HepG2 (cell line): ENCODE results near the gene MRPS5. TPM values are rescaled to one million over a fixed set of nuclear protein-coding genes. Genes with fewer than 3 reads are reported as not detected.

Experiments used
- BRD4 ChIP-seq: sonication (generic); formaldehyde crosslinking; IDR thresholded peaks from 2 replicates; pipeline ENCODE4 v1.4.0; 2020; ENCODE audit warnings: missing genetic modification reagents
- CENPBD1 ChIP-seq: sonication (generic); formaldehyde crosslinking; IDR thresholded peaks from 2 replicates; pipeline ENCODE4 v1.8.0; 2022; ENCODE audit warnings: missing genetic modification reagents, low read depth, mild to moderate bottlenecking, borderline replicate concordance
- FOXA3 ChIP-seq: IDR thresholded peaks from 2 replicates; pipeline ENCODE4 v1.6.1; 2016; ENCODE audit warnings: missing genetic modification reagents, missing compliant biosample characterization
- FOXC1 ChIP-seq: sonication (generic); formaldehyde crosslinking; IDR thresholded peaks from 2 replicates; pipeline ENCODE4 v1.8.0; 2022; ENCODE audit warnings: mild to moderate bottlenecking, missing genetic modification reagents, borderline replicate concordance
- GMEB2 ChIP-seq: IDR thresholded peaks from 2 replicates; pipeline ENCODE4 v1.6.1; 2016; ENCODE audit warnings: missing biosample characterization, missing genetic modification reagents, low read depth
- HDAC2 ChIP-seq: sonication (generic); formaldehyde crosslinking; IDR thresholded peaks from 2 replicates; pipeline ENCODE4 v1.4.0; 2020; ENCODE audit warnings: missing genetic modification reagents
- MAFK ChIP-seq, 2 experiments: IDR thresholded peaks in 1 of 2; conservative IDR thresholded peaks in 1 of 2; 2 replicates each; pipeline ENCODE4 v1.6.1; 2011; ENCODE audit warnings: improper control_type of control experiment in 2 of 2, low read length in 2 of 2
- POLR2A ChIP-seq, 2 experiments: IDR thresholded peaks; 2 replicates each; pipeline ENCODE4 v1.6.1; 2011; ENCODE audit warnings: low read depth in 2 of 2, low read length in 2 of 2, mild to moderate bottlenecking in 1 of 2, moderate library complexity in 1 of 2; ENCODE audit not compliant: insufficient read depth in 1 of 2
- PRDM15 ChIP-seq: sonication (generic); formaldehyde crosslinking; IDR thresholded peaks from 2 replicates; pipeline ENCODE4 v1.4.0; 2020; ENCODE audit warnings: missing genetic modification reagents
- ZGPAT ChIP-seq: IDR thresholded peaks from 2 replicates; pipeline ENCODE4 v1.6.1; 2016; ENCODE audit warnings: mild to moderate bottlenecking
- ZNF224 ChIP-seq: sonication (generic); formaldehyde crosslinking; IDR thresholded peaks from 2 replicates; pipeline ENCODE4 v1.5.0; 2020; ENCODE audit warnings: mild to moderate bottlenecking, missing genetic modification reagents
- ZSCAN5A ChIP-seq: sonication (generic); formaldehyde crosslinking; IDR thresholded peaks from 2 replicates; pipeline ENCODE4 v1.8.0; 2022; ENCODE audit warnings: mild to moderate bottlenecking, missing genetic modification reagents, borderline replicate concordance
- polyA plus RNA-seq, 8 experiments: library from polyadenylated mRNA; depleted of rRNA in 3 of 8; stranded (reverse) in 7 of 8; unstranded in 1 of 8; fragments of >200 nt; fragmentation: Illumina TruSeq in 4 of 8; extraction: Trizol in 4 of 8; gene quantifications; 2 replicates each; pipeline versions ENCODE4 v1.2.1 to v1.2.3, GENCODE V29; 2011 to 2016; ENCODE audit warnings: low read depth in 4 of 8, missing spikeins in 1 of 8, mixed read lengths in 1 of 8; ENCODE audit not compliant: insufficient read depth in 1 of 8
- total RNA-seq, 5 experiments: library from RNA; depleted of rRNA; stranded (reverse); fragments of >200 nt; fragmentation: Illumina TruSeq; extraction: Trizol; gene quantifications; 2 replicates each; pipeline ENCODE4 v1.2.3, GENCODE V29; 2016; ENCODE audit warnings: low read depth in 1 of 5
- TF ChIP-seq, protein P1 (sequence below): sonication (generic); formaldehyde crosslinking; IDR thresholded peaks from 2 replicates; pipeline ENCODE4 v1.5.1; 2020; ENCODE audit warnings: mild to moderate bottlenecking, missing genetic modification reagents, borderline replicate concordance

Gene MRPS5
- total and polyA plus RNA-seq, 2 of the 13 experiments (the other 11 are each of a cell fraction or from before 2014, with no cell fraction given) = 98.8 to 134 TPM

GRCh38 chr2:95159690-95160449 is 38.3 kb upstream of the MRPS5 start, which contains the start of gene ZNF514 (continued):
- TF ChIP-seq, protein P1, sequence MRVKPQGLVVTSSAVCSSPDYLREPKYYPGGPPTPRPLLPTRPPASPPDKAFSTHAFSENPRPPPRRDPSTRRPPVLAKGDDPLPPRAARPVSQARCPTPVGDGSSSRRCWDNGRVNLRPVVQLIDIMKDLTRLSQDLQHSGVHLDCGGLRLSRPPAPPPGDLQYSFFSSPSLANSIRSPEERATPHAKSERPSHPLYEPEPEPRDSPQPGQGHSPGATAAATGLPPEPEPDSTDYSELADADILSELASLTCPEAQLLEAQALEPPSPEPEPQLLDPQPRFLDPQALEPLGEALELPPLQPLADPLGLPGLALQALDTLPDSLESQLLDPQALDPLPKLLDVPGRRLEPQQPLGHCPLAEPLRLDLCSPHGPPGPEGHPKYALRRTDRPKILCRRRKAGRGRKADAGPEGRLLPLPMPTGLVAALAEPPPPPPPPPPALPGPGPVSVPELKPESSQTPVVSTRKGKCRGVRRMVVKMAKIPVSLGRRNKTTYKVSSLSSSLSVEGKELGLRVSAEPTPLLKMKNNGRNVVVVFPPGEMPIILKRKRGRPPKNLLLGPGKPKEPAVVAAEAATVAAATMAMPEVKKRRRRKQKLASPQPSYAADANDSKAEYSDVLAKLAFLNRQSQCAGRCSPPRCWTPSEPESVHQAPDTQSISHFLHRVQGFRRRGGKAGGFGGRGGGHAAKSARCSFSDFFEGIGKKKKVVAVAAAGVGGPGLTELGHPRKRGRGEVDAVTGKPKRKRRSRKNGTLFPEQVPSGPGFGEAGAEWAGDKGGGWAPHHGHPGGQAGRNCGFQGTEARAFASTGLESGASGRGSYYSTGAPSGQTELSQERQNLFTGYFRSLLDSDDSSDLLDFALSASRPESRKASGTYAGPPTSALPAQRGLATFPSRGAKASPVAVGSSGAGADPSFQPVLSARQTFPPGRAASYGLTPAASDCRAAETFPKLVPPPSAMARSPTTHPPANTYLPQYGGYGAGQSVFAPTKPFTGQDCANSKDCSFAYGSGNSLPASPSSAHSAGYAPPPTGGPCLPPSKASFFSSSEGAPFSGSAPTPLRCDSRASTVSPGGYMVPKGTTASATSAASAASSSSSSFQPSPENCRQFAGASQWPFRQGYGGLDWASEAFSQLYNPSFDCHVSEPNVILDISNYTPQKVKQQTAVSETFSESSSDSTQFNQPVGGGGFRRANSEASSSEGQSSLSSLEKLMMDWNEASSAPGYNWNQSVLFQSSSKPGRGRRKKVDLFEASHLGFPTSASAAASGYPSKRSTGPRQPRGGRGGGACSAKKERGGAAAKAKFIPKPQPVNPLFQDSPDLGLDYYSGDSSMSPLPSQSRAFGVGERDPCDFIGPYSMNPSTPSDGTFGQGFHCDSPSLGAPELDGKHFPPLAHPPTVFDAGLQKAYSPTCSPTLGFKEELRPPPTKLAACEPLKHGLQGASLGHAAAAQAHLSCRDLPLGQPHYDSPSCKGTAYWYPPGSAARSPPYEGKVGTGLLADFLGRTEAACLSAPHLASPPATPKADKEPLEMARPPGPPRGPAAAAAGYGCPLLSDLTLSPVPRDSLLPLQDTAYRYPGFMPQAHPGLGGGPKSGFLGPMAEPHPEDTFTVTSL (CRISPR knock-in tag) = no peak
- TF ChIP-seq HDAC2 (CRISPR knock-in tag) (no peak), ZSCAN5A (no peak), ZGPAT (CRISPR knock-in tag) (0 out of 2 replicates have a peak, but pooled peaks have one; percentile 22), GMEB2 (CRISPR knock-in tag) (no peak), FOXA3 (CRISPR knock-in tag) (no peak), POLR2A (IDR thresholded peaks at IDR 0.05; ENCODE audit: insufficient read depth in 1 of 2, low read depth in 2 of 2, low read length in 2 of 2) (peak; percentile 29 to 63; a peak in 2 of 4 replicates), MAFK (conservative IDR thresholded peaks at IDR 0.05 in 1 of 2, IDR thresholded peaks at IDR 0.05 in 1 of 2; ENCODE audit: low read length in 2 of 2) (0 out of 4 replicates have a peak, but pooled peaks of 1 of the 2 experiments have one; percentile 4), PRDM15 (CRISPR knock-in tag) (no peak), CENPBD1 (CRISPR knock-in tag) (no peak), BRD4 (CRISPR knock-in tag) (no peak), ZNF224 (CRISPR knock-in tag) (0 out of 2 replicates have a peak, but pooled peaks have one; percentile 41), FOXC1 (CRISPR knock-in tag) (peak; percentile 39)
